Neural crest cell (in vitro differentiated cells): ENCODE measurements around the gene NUDT9. TPM values are rescaled to one million over a fixed set of nuclear protein-coding genes. Genes with fewer than 3 reads are reported as not detected.
A peak's percentile ranks its signal among the peaks of the same experiment; 100 is the strongest.

Experiments
- DNase-seq: peaks from one replicate; pipeline ENCODE4 v3.0.0; 2021; ENCODE audit warnings: low read depth, mixed read lengths, low spot score
- H3K27ac Mint-ChIP-seq: one replicate; pipeline ENCODE4 v1.8.0; 2021; ENCODE audit warnings: mild to moderate bottlenecking, mixed read lengths; ENCODE audit not compliant: unreplicated experiment
- H3K27me3 Mint-ChIP-seq: 2 replicates; pipeline ENCODE4 v1.8.0; 2021; ENCODE audit warnings: low read depth, mild to moderate bottlenecking, mixed read lengths
- H3K36me3 Mint-ChIP-seq: 2 replicates; pipeline ENCODE4 v1.8.0; 2021; ENCODE audit warnings: low read depth, mild to moderate bottlenecking, mixed read lengths
- H3K4me1 Mint-ChIP-seq: 2 replicates; pipeline ENCODE4 v1.8.0; 2021; ENCODE audit warnings: mixed read lengths
- H3K4me3 Mint-ChIP-seq: one replicate; pipeline ENCODE4 v1.8.0; 2021; ENCODE audit warnings: mild to moderate bottlenecking, mixed read lengths
- H3K9me3 Mint-ChIP-seq: 2 replicates; pipeline ENCODE4 v1.8.0; 2021; ENCODE audit warnings: mixed read lengths
- CTCF ChIP-seq: fragments of 200-600 bp; sonication (generic); conservative IDR thresholded peaks from 2 replicates; pipeline ENCODE4 v1.5.0; 2021; ENCODE audit warnings: antibody characterized with exemption, mild to moderate bottlenecking
- total RNA-seq: library from RNA; stranded (reverse); gene quantifications from 2 replicates; pipeline ENCODE4 v1.2.1, GENCODE V29; 2021

Gene NUDT9
- total RNA-seq, 1 donor from 2014 or later: 22.6 TPM

DNA sequence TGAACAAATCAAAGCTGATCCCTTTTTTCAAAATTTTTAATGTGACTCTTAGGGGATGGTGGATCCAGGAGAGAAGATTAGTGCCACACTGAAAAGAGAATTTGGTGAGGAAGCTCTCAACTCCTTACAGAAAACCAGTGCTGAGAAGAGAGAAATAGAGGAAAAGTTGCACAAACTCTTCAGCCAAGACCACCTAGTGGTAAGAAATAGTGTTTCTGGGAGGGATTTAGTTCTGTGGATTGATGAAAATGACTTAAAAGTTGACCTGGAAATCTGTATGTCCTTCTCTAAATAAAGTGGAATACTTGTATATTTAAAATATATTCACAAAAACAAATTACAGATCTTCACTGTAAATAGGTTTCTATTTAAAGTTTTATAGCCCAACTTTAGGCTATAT is 29.2 kb downstream of the NUDT9 start:
- H3K36me3 Mint-ChIP-seq: peaks cover 10% of the 10 kb centered on the region
- peaks cover 5% of the 10 kb centered on the region for H3K4me1 Mint-ChIP-seq
- H3K27me3 Mint-ChIP-seq: no peaks in the 10 kb centered on the region
- no peaks in the 10 kb centered on the region for H3K9me3 Mint-ChIP-seq
- peak; percentile 43 for TF ChIP-seq CTCF
- no peak overlapping the region for H3K4me3 Mint-ChIP-seq
- no peak for DNase-seq
- no peak overlapping the region for H3K27ac Mint-ChIP-seq

- H3K4me1 Mint-ChIP-seq: peaks cover 5% of the 10 kb centered on the region
- no peak overlapping the region for H3K4me3 Mint-ChIP-seq
- peaks cover 6% of the 10 kb centered on the region for H3K9me3 Mint-ChIP-seq
- peaks cover 19% of the 10 kb centered on the region for H3K36me3 Mint-ChIP-seq
- no peak overlapping the region for H3K27ac Mint-ChIP-seq
- DNase-seq: no peak
- no peaks in the 10 kb centered on the region for H3K27me3 Mint-ChIP-seq
- TF ChIP-seq CTCF: no peak
Measured at GRCh38 chr4:87458913-87459312, 36.5 kb downstream of the NUDT9 start.

- H3K4me3 Mint-ChIP-seq: no peak overlapping the region
- DNase-seq: no peak
- H3K4me1 Mint-ChIP-seq: no peaks in the 10 kb centered on the region
- peaks cover 6% of the 10 kb centered on the region for H3K9me3 Mint-ChIP-seq
- TF ChIP-seq CTCF: no peak
- no peak overlapping the region for H3K27ac Mint-ChIP-seq
- peaks cover 14% of the 10 kb centered on the region for H3K36me3 Mint-ChIP-seq
- no peaks in the 10 kb centered on the region for H3K27me3 Mint-ChIP-seq
Measured at GRCh38 chr4:87461281-87461700, 38.9 kb downstream of the NUDT9 start.

GRCh38 chr4:87462102-87462501 is 39.7 kb downstream of the NUDT9 start:
- Mint-ChIP-seq H3K36me3 (peaks cover 14% of the 10 kb centered on the region), H3K4me1 (no peaks in the 10 kb centered on the region), H3K9me3 (peaks cover 6% of the 10 kb centered on the region), H3K27me3 (no peaks in the 10 kb centered on the region), H3K27ac (no peak overlapping the region), H3K4me3 (no peak overlapping the region)
- TF ChIP-seq CTCF: no peak
- DNase-seq: no peak

DNA sequence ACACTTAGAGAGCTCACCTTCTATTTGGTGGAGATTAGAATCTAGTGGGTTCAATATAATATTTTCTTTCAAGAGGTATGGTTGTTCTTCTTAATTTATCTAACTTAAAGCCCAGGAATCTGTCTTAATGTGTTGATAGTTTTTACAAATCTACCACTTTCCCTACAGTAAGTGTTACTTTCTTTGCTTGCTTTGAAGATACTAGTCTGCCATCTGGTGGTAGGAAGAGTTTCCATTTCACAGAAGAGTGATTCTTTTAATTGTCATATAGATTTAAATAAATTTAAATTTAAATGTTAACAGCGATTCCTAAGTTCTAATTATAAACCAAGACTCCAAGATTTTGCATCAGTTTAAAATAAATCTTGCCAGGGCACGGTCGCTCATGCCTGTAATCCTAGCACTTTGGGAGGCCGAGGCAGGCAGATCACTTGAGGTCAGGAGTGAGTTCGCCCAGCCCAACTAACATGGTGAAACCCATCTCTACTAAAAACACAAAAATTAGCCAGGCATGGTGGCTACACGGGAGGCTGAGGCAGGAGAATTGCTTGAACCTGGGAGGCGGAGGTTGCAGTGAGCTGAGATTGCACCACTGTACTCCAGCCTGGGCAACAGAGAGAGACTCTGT is 43.5 kb downstream of the NUDT9 start:
- H3K9me3 Mint-ChIP-seq: no peaks in the 10 kb centered on the region
- DNase-seq: no peak
- peak; percentile 85 for TF ChIP-seq CTCF
- H3K4me1 Mint-ChIP-seq: no peaks in the 10 kb centered on the region
- H3K27ac Mint-ChIP-seq: no peak overlapping the region
- H3K36me3 Mint-ChIP-seq: no peaks in the 10 kb centered on the region
- no peaks in the 10 kb centered on the region for H3K27me3 Mint-ChIP-seq
- H3K4me3 Mint-ChIP-seq: no peak overlapping the region

GRCh38 chr4:87469390-87469789 is 47.0 kb downstream of the NUDT9 start:
- no peaks in the 10 kb centered on the region for H3K27me3 Mint-ChIP-seq
- no peaks in the 10 kb centered on the region for H3K36me3 Mint-ChIP-seq
- no peak overlapping the region for H3K4me3 Mint-ChIP-seq
- no peak for TF ChIP-seq CTCF
- H3K4me1 Mint-ChIP-seq: no peaks in the 10 kb centered on the region
- DNase-seq: no peak
- no peak overlapping the region for H3K27ac Mint-ChIP-seq
- peaks cover 4% of the 10 kb centered on the region for H3K9me3 Mint-ChIP-seq
